Left lung (tissue), 10 donors: ENCODE measurements around the gene KANSL3. TPM values are rescaled to one million over a fixed set of nuclear protein-coding genes. Genes with fewer than 3 reads are reported as not detected.

Experiments used
- ATAC-seq: fragments of 200-7000 bp; cut with Tn5 transposase; one replicate; pipeline ENCODE4 v1.9.1; 2020; ENCODE audit warnings: moderate library complexity
- DNase-seq, 4 donors: peaks; one replicate each; pipeline ENCODE4 v3.0.0-alpha.2; 2013 to 2020
- H3K27ac ChIP-seq, 2 donors: fragments of 200-600 bp; sonication (generic) in 1 of 2; one replicate each; pipeline versions ENCODE4 v1.5.0 to v1.8.0; 2020 to 2021
- H3K27me3 ChIP-seq, 2 donors: fragments of 200-600 bp; sonication (generic) in 1 of 2; one replicate each; pipeline versions ENCODE4 v1.5.0 to v1.8.0; 2020 to 2021
- H3K36me3 ChIP-seq, 2 donors: fragments of 200-600 bp; sonication (generic) in 1 of 2; one replicate each; pipeline versions ENCODE4 v1.5.0 to v1.8.0; 2020 to 2021
- H3K4me1 ChIP-seq, 2 donors: fragments of 200-600 bp; one replicate each; pipeline ENCODE4 v1.8.0; 2021
- H3K4me3 ChIP-seq, 2 donors: fragments of 200-600 bp; sonication (generic) in 1 of 2; one replicate each; pipeline versions ENCODE4 v1.5.0 to v1.8.0; 2020 to 2021; ENCODE audit warnings: mild to moderate bottlenecking in 1 of 2
- H3K9me3 ChIP-seq, 2 donors: fragments of 200-600 bp; sonication (generic) in 1 of 2; one replicate each; pipeline versions ENCODE4 v1.5.0 to v1.8.0; 2020 to 2021
- CTCF ChIP-seq, 2 donors: fragments of 200-600 bp; sonication (generic) in 1 of 2; IDR thresholded peaks; one replicate each; pipeline versions ENCODE4 v1.5.0 to v1.8.0; 2021; ENCODE audit warnings: antibody characterized with exemption in 2 of 2
- intact Hi-C, 2 donors: fragments of 100-400 bp; cut with DNase I; formaldehyde crosslinking; loops; one replicate each; pipeline versions ENCODE4 v1.11.2 to v1.14.2; 2022
- polyA plus RNA-seq, 6 donors: library from polyadenylated mRNA; unstranded; fragments of 120-200 nt; gene quantifications; one replicate each; pipeline ENCODE4 v1.2.1, GENCODE V29; 2013; ENCODE audit not compliant: insufficient read length in 6 of 6
- total RNA-seq, 2 donors: library from RNA; stranded (reverse); fragmentation: NEBNext Ultra II Directional; extraction: Animal tissue kit (Norgen Biotek cat#: 25700); gene quantifications; one replicate each; pipeline ENCODE4 v1.2.1, GENCODE V29; 2021
- donor health status: DM: no; HTN: yes; CAD: no.
- donor health status: DM: no; HTN: no; CAD: no.

Gene KANSL3
- total and polyA plus RNA-seq, 8 donors, result 39.9 to 61.5 (median 55.0) TPM

- TF ChIP-seq CTCF (IDR thresholded peaks at IDR 0.05), result no peak
- Histone ChIP-seq H3K27me3 (no peaks in the 10 kb centered on the region), H3K4me1 (peaks cover 2 to 25% of the 10 kb centered on the region in 2 donors), H3K9me3 (no peaks in the 10 kb centered on the region), H3K36me3 (peaks cover 0 to 93% of the 10 kb centered on the region in 2 donors), H3K4me3 (no peak overlapping the region), H3K27ac (no peak overlapping the region)
- DNase-seq (no peak), ATAC-seq (no peak)
- intact Hi-C loops, result no loop called here
These were observed 88.7 kb downstream of the KANSL3 start for GRCh38 chr2:96549466-96549785.

- no peaks in the 10 kb centered on the region for H3K9me3 ChIP-seq
- DNase-seq (peak in 1 of 4 donors; percentile 25), ATAC-seq (no peak)
- peaks cover 0 to 96% of the 10 kb centered on the region in 2 donors for H3K36me3 ChIP-seq
- H3K27ac ChIP-seq, result no peak overlapping the region
- H3K27me3 ChIP-seq, result no peaks in the 10 kb centered on the region
- intact Hi-C loops, result no loop called here
- no peak overlapping the region for H3K4me3 ChIP-seq
- no peak for TF ChIP-seq CTCF (IDR thresholded peaks at IDR 0.05)
- H3K4me1 ChIP-seq, result peaks cover 0 to 19% of the 10 kb centered on the region in 2 donors
These were observed 89.3 kb downstream of the KANSL3 start for GRCh38 chr2:96548558-96549465.

GRCh38 chr2:96547731-96548171 lies 90.4 kb downstream of the KANSL3 start:
- no peaks in the 10 kb centered on the region for H3K9me3 ChIP-seq
- H3K4me3 ChIP-seq, result no peak overlapping the region
- H3K27me3 ChIP-seq, result no peaks in the 10 kb centered on the region
- peaks cover 0 to 96% of the 10 kb centered on the region in 2 donors for H3K36me3 ChIP-seq
- DNase-seq (no peak), ATAC-seq (no peak)
- intact Hi-C loops, result no loop called here
- no peak for TF ChIP-seq CTCF (IDR thresholded peaks at IDR 0.05)
- no peak overlapping the region for H3K27ac ChIP-seq
- H3K4me1 ChIP-seq, result peaks cover 0 to 22% of the 10 kb centered on the region in 2 donors

GRCh38 chr2:96547203-96547641 lies 90.9 kb downstream of the KANSL3 start:
- no peaks in the 10 kb centered on the region for H3K27me3 ChIP-seq
- intact Hi-C loops, result no loop called here

More at GRCh38 chr2:96547203-96547641, 90.9 kb downstream of the KANSL3 start:
- Histone ChIP-seq H3K4me1 (peaks cover 0 to 27% of the 10 kb centered on the region in 2 donors), H3K36me3 (peaks cover 0 to 96% of the 10 kb centered on the region in 2 donors), H3K27ac (no peak overlapping the region), H3K4me3 (no peak overlapping the region), H3K9me3 (no peaks in the 10 kb centered on the region)
- peak in 1 of 4 donors; percentile 24 for DNase-seq
- TF ChIP-seq CTCF (IDR thresholded peaks at IDR 0.05), result no peak
- peak; percentile 52 for ATAC-seq
